Gastrocnemius medialis (tissue), 4 donors: ENCODE results near the gene ZMYND15. TPM values are rescaled to one million over a fixed set of nuclear protein-coding genes. Genes with fewer than 3 reads are reported as not detected.

Experiments used
- ATAC-seq, 2 donors: fragments of 150-250 bp; one replicate each; pipeline ENCODE4 v1.9.1; 2016
- DNase-seq, 2 donors: peaks; one replicate each; pipeline ENCODE4 v3.0.0-alpha.2; 2019
- H3K27ac ChIP-seq, 4 donors: fragments of 200-600 bp; sonication (generic); 1 replicate in 1 of 4; 2 replicates in 3 of 4; pipeline ENCODE4 v1.5.1; 2016 to 2018; ENCODE audit warnings: mild to moderate bottlenecking in 2 of 4, moderate library complexity in 1 of 4
- H3K27me3 ChIP-seq, 3 donors: fragments of 200-600 bp; sonication (generic) in 2 of 3; 1 replicate in 1 of 3; 2 replicates in 2 of 3; pipeline versions ENCODE4 v1.5.1 to v1.6.0; 2016 to 2019; ENCODE audit warnings: mild to moderate bottlenecking in 1 of 3, moderate library complexity in 1 of 3
- H3K36me3 ChIP-seq, 2 donors: fragments of 200-600 bp; sonication (generic) in 1 of 2; one replicate each; pipeline ENCODE4 v1.5.1; 2017 to 2018
- H3K4me1 ChIP-seq, 2 donors: fragments of 200-600 bp; sonication (generic) in 1 of 2; one replicate each; pipeline ENCODE4 v1.5.1; 2016 to 2017; ENCODE audit warnings: mild to moderate bottlenecking in 2 of 2
- H3K4me3 ChIP-seq, 4 donors: fragments of 200-600 bp; sonication (generic) in 3 of 4; 1 replicate in 1 of 4; 2 replicates in 3 of 4; pipeline ENCODE4 v1.5.1; 2016 to 2019; ENCODE audit warnings: mild to moderate bottlenecking in 2 of 4
- H3K9me3 ChIP-seq, 3 donors: fragments of 200-600 bp; sonication (generic) in 2 of 3; 1 replicate in 1 of 3; 2 replicates in 2 of 3; pipeline ENCODE4 v1.5.1; 2016 to 2019
- POLR2A ChIP-seq, 2 donors: fragments of 450-650 bp; IDR thresholded peaks; one replicate each; pipeline ENCODE4 v1.6.1; 2017; ENCODE audit warnings: antibody characterized with exemption in 2 of 2, mild to moderate bottlenecking in 2 of 2, moderate library complexity in 2 of 2
- in situ Hi-C, 4 donors: fragments of 200-750 bp; cut with MboI; loops; one replicate each; pipeline versions ENCODE4 v1.15.0 to v1.8.0; 2017; ENCODE audit warnings: low sequenced_read_pairs in 4 of 4
- intact Hi-C: fragments of 100-400 bp; cut with DNase I; formaldehyde crosslinking; loops from one replicate; pipeline ENCODE4 v1.15.1; 2023; ENCODE audit warnings: low total_unique reads
- total RNA-seq, 4 donors: library from RNA; depleted of rRNA; stranded (reverse); fragments of >200 nt; gene quantifications; one replicate each; pipeline versions ENCODE4 v1.1.0 to v1.2.3, GENCODE V29; 2016
- TF ChIP-seq, protein P1 (sequence below), 5 experiments: fragments of 450-650 bp in 3 of 5; fragments of 200-600 bp in 2 of 5; sonication (generic) in 2 of 5; IDR thresholded peaks in 4 of 5; conservative IDR thresholded peaks in 1 of 5; 1 replicate in 4 of 5; 2 replicates in 1 of 5; pipeline ENCODE4 v1.5.1; 2016 to 2019; ENCODE audit warnings: antibody characterized with exemption in 5 of 5, mild to moderate bottlenecking in 3 of 5, moderate library complexity in 3 of 5

The ZMYND15 gene
- total RNA-seq, 4 donors from 2014 or later: not detected

DNA sequence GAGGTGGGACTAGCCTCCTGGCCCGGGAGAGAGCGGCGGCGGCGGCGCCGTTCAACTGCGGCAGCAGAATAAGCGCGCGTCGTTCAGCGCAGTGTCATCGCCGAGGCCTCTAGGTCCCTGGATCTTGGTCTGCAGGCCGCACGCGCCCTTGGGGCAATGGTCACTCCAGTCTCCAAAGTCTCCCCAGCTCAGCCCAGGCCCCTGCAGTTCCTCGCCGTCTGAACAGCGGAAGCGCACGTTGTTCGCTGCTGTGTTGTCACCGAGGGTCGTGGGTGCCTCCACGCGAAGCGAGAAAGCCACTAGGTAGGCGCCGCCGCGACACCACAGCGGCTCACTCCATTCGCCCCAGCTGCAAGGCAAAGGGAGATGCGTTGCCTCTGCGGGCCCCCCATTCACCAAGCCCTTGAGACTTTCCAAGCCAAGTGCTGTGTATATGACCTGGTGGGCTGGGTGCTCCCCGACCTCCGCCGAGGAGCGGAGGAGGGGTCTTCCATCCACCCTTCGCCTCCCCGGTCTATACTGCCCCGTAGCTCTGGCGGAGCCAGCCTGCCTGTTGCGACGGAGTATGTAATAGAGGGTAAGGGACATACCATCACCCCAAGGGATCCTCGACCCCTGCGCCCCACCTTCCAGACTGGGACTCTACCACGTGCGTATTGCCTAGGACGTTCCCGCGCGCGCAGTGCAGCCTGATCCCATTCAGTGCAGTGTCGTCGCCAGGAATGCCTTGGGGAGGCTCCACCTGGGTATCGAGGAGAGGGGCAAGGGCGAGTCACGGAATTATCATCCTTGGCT lies 45.9 kb downstream of the ZMYND15 start:
- in situ Hi-C loops: loop anchor here (5.0 to 25.0 kb wide), 4 partner anchors 51 to 102 kb away; partner anchors contain the start of genes C17orf107 (in 2 of the 4), CXCL16 (in 1 of the 4), MED11 (in 1 of the 4) and ZMYND15 (in 1 of the 4)
- H3K36me3 ChIP-seq: no peaks in the 10 kb centered on the region
- DNase-seq: no peak

GRCh38 chr17:4786106-4786511 lies 46.5 kb downstream of the ZMYND15 start, which contains the start of gene VMO1:
Gene VMO1 (minus strand): TSS chr17:4786364. CDS start chr17:4786352, 12 bp downstream.
- Histone ChIP-seq H3K4me1 (peaks cover 36 to 44% of the 10 kb centered on the region in 2 donors), H3K36me3 (no peaks in the 10 kb centered on the region), H3K27ac (no peak within 1 kb of the TSS), H3K4me3 (peak within 1 kb of the TSS; percentile 14 to 40 (median 34)), H3K27me3 (peaks cover 34 to 55% (median 49%) of the 10 kb centered on the region in 3 donors), H3K9me3 (no peaks in the 10 kb centered on the region)
- in situ Hi-C loops (loop anchor here (5.0 to 25.0 kb wide), 4 partner anchors 51 to 101 kb away; partner anchors contain the start of genes C17orf107 (in 2 of the 4), CXCL16 (in 1 of the 4), MED11 (in 1 of the 4) and ZMYND15 (in 1 of the 4)), intact Hi-C loops (no loop called here)
- ATAC-seq: no peak
- DNase-seq: no peak
- TF ChIP-seq, protein P1, sequence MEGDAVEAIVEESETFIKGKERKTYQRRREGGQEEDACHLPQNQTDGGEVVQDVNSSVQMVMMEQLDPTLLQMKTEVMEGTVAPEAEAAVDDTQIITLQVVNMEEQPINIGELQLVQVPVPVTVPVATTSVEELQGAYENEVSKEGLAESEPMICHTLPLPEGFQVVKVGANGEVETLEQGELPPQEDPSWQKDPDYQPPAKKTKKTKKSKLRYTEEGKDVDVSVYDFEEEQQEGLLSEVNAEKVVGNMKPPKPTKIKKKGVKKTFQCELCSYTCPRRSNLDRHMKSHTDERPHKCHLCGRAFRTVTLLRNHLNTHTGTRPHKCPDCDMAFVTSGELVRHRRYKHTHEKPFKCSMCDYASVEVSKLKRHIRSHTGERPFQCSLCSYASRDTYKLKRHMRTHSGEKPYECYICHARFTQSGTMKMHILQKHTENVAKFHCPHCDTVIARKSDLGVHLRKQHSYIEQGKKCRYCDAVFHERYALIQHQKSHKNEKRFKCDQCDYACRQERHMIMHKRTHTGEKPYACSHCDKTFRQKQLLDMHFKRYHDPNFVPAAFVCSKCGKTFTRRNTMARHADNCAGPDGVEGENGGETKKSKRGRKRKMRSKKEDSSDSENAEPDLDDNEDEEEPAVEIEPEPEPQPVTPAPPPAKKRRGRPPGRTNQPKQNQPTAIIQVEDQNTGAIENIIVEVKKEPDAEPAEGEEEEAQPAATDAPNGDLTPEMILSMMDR (IDR thresholded peaks at IDR 0.05 in 4 of 5, conservative IDR thresholded peaks at IDR 0.05 in 1 of 5): no peak
- TF ChIP-seq POLR2A (IDR thresholded peaks at IDR 0.05): no peak

More for the DNA sequence above, 45.9 kb downstream of the ZMYND15 start:
- no peak overlapping the region for H3K27ac ChIP-seq
- peaks cover 36 to 59% (median 52%) of the 10 kb centered on the region in 3 donors for H3K27me3 ChIP-seq
- no peak for ATAC-seq
- H3K4me1 ChIP-seq: peaks cover 32 to 40% of the 10 kb centered on the region in 2 donors
- H3K9me3 ChIP-seq: no peaks in the 10 kb centered on the region
- H3K4me3 ChIP-seq: peak overlapping the region; percentile 11 to 40 (median 24)
- intact Hi-C loops: no loop called here
- no peak for TF ChIP-seq POLR2A (IDR thresholded peaks at IDR 0.05)
- TF ChIP-seq, protein P1 (IDR thresholded peaks at IDR 0.05 in 4 of 5, conservative IDR thresholded peaks at IDR 0.05 in 1 of 5): no peak

DNA sequence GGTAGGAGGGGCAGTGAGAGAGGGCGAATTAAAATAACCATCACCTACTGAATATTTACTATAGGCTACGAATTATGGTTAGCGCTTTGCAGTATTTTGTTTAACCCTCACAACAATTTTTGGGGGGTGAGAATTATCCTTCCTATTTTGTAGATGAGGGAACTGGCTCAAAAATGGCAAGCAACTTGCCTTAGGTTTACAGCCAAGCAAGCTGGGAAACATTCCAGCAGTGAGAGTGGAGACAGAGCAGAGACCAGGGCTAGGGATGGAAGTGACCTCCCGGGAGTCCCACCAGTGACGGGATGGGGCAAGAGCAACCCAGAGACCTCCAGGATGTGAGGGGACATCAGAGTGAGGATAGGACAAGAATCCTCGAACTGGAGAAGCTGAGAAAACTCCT lies 46.9 kb downstream of the ZMYND15 start:
- Histone ChIP-seq H3K27me3 (peaks cover 34 to 54% (median 48%) of the 10 kb centered on the region in 3 donors), H3K4me1 (peaks cover 36 to 44% of the 10 kb centered on the region in 2 donors), H3K4me3 (peak overlapping the region; percentile 11 to 40 (median 24)), H3K36me3 (no peaks in the 10 kb centered on the region), H3K27ac (no peak overlapping the region), H3K9me3 (no peaks in the 10 kb centered on the region)
- in situ Hi-C loops (loop anchor here (5.0 to 25.0 kb wide), 4 partner anchors 52 to 101 kb away; partner anchors contain the start of genes C17orf107 (in 2 of the 4), CXCL16 (in 1 of the 4), MED11 (in 1 of the 4) and ZMYND15 (in 1 of the 4)), intact Hi-C loops (no loop called here)
- ATAC-seq (no peak), DNase-seq (no peak)
- TF ChIP-seq POLR2A (IDR thresholded peaks at IDR 0.05): no peak
- TF ChIP-seq, protein P1 (IDR thresholded peaks at IDR 0.05 in 4 of 5, conservative IDR thresholded peaks at IDR 0.05 in 1 of 5): no peak

- TF ChIP-seq, protein P1 (IDR thresholded peaks at IDR 0.05 in 4 of 5, conservative IDR thresholded peaks at IDR 0.05 in 1 of 5): no peak
- TF ChIP-seq POLR2A (IDR thresholded peaks at IDR 0.05): no peak
- H3K36me3 ChIP-seq: no peaks in the 10 kb centered on the region
- H3K4me1 ChIP-seq: peaks cover 36 to 44% of the 10 kb centered on the region in 2 donors
- H3K4me3 ChIP-seq: no peak overlapping the region
- no peak for DNase-seq
- no peak for ATAC-seq
- intact Hi-C loops (no loop called here), in situ Hi-C loops (loop anchor here (5.0 to 25.0 kb wide), 4 partner anchors 53 to 99 kb away; partner anchors contain the start of genes C17orf107 (in 2 of the 4), CXCL16 (in 1 of the 4), MED11 (in 1 of the 4) and ZMYND15 (in 1 of the 4))
- no peak overlapping the region for H3K27ac ChIP-seq
- H3K9me3 ChIP-seq: no peaks in the 10 kb centered on the region
- peaks cover 21 to 37% (median 30%) of the 10 kb centered on the region in 3 donors for H3K27me3 ChIP-seq
Measured at GRCh38 chr17:4788159-4788806, 48.6 kb downstream of the ZMYND15 start.
